ENCODE results near the gene NR1H4.

Gene NR1H4

DNA sequence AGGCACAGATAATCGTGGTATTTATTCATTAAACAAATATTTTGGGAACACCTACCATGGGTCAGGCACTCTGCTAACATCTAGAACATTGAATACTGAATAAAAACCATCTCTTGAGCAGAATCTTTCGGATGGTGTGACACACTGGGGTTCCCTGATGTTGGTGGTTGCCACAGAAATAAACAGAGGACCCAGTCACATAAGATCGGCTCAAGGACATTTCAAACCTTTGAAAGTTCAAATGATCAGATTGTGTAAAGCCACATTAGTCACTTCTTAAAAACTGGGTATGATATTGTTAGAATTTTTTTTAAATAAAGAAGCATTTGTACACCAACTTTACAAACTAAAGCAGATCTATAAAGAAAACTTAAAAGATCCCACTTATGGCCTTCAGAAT, 39.0 kb downstream of the NR1H4 start:
- no peak overlapping the region for H3K9ac ChIP-seq (ENCODE audit: low read depth, low read length, poor library complexity, severe bottlenecking)
- no peaks in the 10 kb centered on the region for H3K9me2 ChIP-seq (replicated peaks; ENCODE audit: low read depth, low read length)
- H3K36me3 ChIP-seq (ENCODE audit: insufficient read depth, low read length) = no peaks in the 10 kb centered on the region
- H3K79me2 ChIP-seq (ENCODE audit: insufficient read depth, low read length) = no peaks in the 10 kb centered on the region
- H3K4me3 ChIP-seq (ENCODE audit: low read length, poor library complexity, severe bottlenecking) = no peak overlapping the region
- H3K4me1 ChIP-seq (ENCODE audit: insufficient read depth, low read length, poor library complexity, severe bottlenecking) = no peaks in the 10 kb centered on the region
- TF ChIP-seq CTCF (conservative IDR thresholded peaks at IDR 0.05; ENCODE audit: low read length) (no peak), EZH2phosphoT487 (IDR thresholded peaks at IDR 0.05; ENCODE audit: borderline replicate concordance) (no peak)
- H4K20me1 ChIP-seq (ENCODE audit: insufficient read depth, low read length, poor library complexity, severe bottlenecking) = no peaks in the 10 kb centered on the region
- H2AFZ ChIP-seq (ENCODE audit: low read length) = no peak overlapping the region
- H3F3A ChIP-seq (ENCODE audit: low read depth) = no peaks in the 10 kb centered on the region
- H3K27me3 ChIP-seq (ENCODE audit: insufficient read depth, low read length, poor library complexity, severe bottlenecking) = no peaks in the 10 kb centered on the region
- no peak overlapping the region for H3K4me2 ChIP-seq (ENCODE audit: low read depth, low read length, poor library complexity, severe bottlenecking)
- no peaks in the 10 kb centered on the region for H3K9me3 ChIP-seq (ENCODE audit: insufficient read depth, low read depth, low read length)

DNA sequence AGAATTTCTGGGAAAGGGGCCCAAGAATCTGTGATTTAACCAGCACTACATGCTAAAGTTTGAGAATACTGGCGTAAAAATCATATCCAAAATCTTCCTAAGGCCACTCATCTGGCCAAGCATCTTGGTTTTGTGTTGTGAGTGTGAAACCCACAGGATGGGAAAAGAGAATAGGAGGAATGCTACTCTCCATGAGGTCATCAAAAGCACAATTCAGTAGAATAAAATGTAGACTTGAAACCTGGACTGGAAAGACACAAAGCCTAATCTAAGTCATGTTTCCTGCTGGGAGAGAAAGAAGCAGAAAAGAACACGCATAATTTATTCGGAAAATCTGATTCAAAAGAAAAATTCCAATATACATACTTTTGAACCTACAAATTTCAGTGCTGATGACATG, 42.3 kb downstream of the NR1H4 start:
- Histone ChIP-seq H3K9me3 (ENCODE audit: insufficient read depth, low read depth, low read length) (no peaks in the 10 kb centered on the region), H3K9me2 (replicated peaks; ENCODE audit: low read depth, low read length) (no peaks in the 10 kb centered on the region), H3K9ac (ENCODE audit: low read depth, low read length, poor library complexity, severe bottlenecking) (no peak overlapping the region), H3K4me1 (ENCODE audit: insufficient read depth, low read length, poor library complexity, severe bottlenecking) (no peaks in the 10 kb centered on the region), H3F3A (ENCODE audit: low read depth) (no peaks in the 10 kb centered on the region), H4K20me1 (ENCODE audit: insufficient read depth, low read length, poor library complexity, severe bottlenecking) (no peaks in the 10 kb centered on the region), H3K79me2 (ENCODE audit: insufficient read depth, low read length) (no peaks in the 10 kb centered on the region), H3K36me3 (ENCODE audit: insufficient read depth, low read length) (no peaks in the 10 kb centered on the region), H3K4me3 (ENCODE audit: low read length, poor library complexity, severe bottlenecking) (no peak overlapping the region), H3K4me2 (ENCODE audit: low read depth, low read length, poor library complexity, severe bottlenecking) (no peak overlapping the region), H3K27me3 (ENCODE audit: insufficient read depth, low read length, poor library complexity, severe bottlenecking) (no peaks in the 10 kb centered on the region), H2AFZ (ENCODE audit: low read length) (no peak overlapping the region)
- TF ChIP-seq CTCF (conservative IDR thresholded peaks at IDR 0.05; ENCODE audit: low read length) (no peak), EZH2phosphoT487 (IDR thresholded peaks at IDR 0.05; ENCODE audit: borderline replicate concordance) (no peak)

- H3K36me3 ChIP-seq (ENCODE audit: insufficient read depth, low read length) = no peaks in the 10 kb centered on the region
- H3K27me3 ChIP-seq (ENCODE audit: insufficient read depth, low read length, poor library complexity, severe bottlenecking) = no peaks in the 10 kb centered on the region
- no peaks in the 10 kb centered on the region for H4K20me1 ChIP-seq (ENCODE audit: insufficient read depth, low read length, poor library complexity, severe bottlenecking)
- TF ChIP-seq CTCF (conservative IDR thresholded peaks at IDR 0.05; ENCODE audit: low read length) (no peak), EZH2phosphoT487 (IDR thresholded peaks at IDR 0.05; ENCODE audit: borderline replicate concordance) (no peak)
- no peak overlapping the region for H3K9ac ChIP-seq (ENCODE audit: low read depth, low read length, poor library complexity, severe bottlenecking)
- no peak overlapping the region for H3K4me2 ChIP-seq (ENCODE audit: low read depth, low read length, poor library complexity, severe bottlenecking)
- H2AFZ ChIP-seq (ENCODE audit: low read length) = no peak overlapping the region
- H3K9me2 ChIP-seq (replicated peaks; ENCODE audit: low read depth, low read length) = no peaks in the 10 kb centered on the region
- no peak overlapping the region for H3K4me3 ChIP-seq (ENCODE audit: low read length, poor library complexity, severe bottlenecking)
- no peaks in the 10 kb centered on the region for H3K9me3 ChIP-seq (ENCODE audit: insufficient read depth, low read depth, low read length)
- H3F3A ChIP-seq (ENCODE audit: low read depth) = no peaks in the 10 kb centered on the region
- H3K79me2 ChIP-seq (ENCODE audit: insufficient read depth, low read length) = no peaks in the 10 kb centered on the region
- H3K4me1 ChIP-seq (ENCODE audit: insufficient read depth, low read length, poor library complexity, severe bottlenecking) = no peaks in the 10 kb centered on the region
These were observed 44.7 kb downstream of the NR1H4 start for GRCh38 chr12:100518376-100518775.

Data from Loucy (cell line).